Left ventricle myocardium inferior (tissue), 1 donor: ENCODE data around the gene PFKL. TPM values are rescaled to one million over a fixed set of nuclear protein-coding genes. Genes with fewer than 3 reads are reported as not detected.

Experiments used
- DNase-seq: peaks from one replicate; pipeline ENCODE4 v3.0.0-alpha.2; 2020
- H3K27ac ChIP-seq: fragments of 200-600 bp; replicated peaks from 2 replicates; pipeline ENCODE4 v1.8.0; 2021
- H3K27me3 ChIP-seq: fragments of 200-600 bp; 2 replicates; pipeline ENCODE4 v1.8.0; 2021; ENCODE audit warnings: low read depth
- H3K36me3 ChIP-seq: fragments of 200-600 bp; 2 replicates; pipeline ENCODE4 v1.8.0; 2021
- H3K4me1 ChIP-seq: fragments of 200-600 bp; 2 replicates; pipeline ENCODE4 v1.8.0; 2021
- H3K4me3 ChIP-seq: fragments of 200-600 bp; 2 replicates; pipeline ENCODE4 v1.8.0; 2021; ENCODE audit warnings: mild to moderate bottlenecking, moderate library complexity
- H3K9me3 ChIP-seq: fragments of 200-600 bp; replicated peaks from 2 replicates; pipeline ENCODE4 v1.8.0; 2021
- intact Hi-C: fragments of 100-400 bp; cut with micrococcal nuclease; formaldehyde crosslinking; loops from one replicate; pipeline ENCODE4 v1.11.0; 2022
- total RNA-seq: library from RNA; stranded (reverse); fragmentation: NEBNext Ultra II Directional; extraction: Animal tissue kit (Norgen Biotek cat#: 25700); gene quantifications from one replicate; pipeline ENCODE4 v1.2.1, GENCODE V29; 2021
- TF ChIP-seq, protein P1 (sequence below): fragments of 200-600 bp; IDR thresholded peaks from 2 replicates; pipeline ENCODE4 v1.8.0; 2021; ENCODE audit warnings: antibody characterized with exemption, mild to moderate bottlenecking, borderline replicate concordance
- donor health status: DM: no; HTN: yes; CAD: no; lungs with severe emphysema.

The PFKL gene
- total RNA-seq, 1 donor from 2014 or later, result 47.7 TPM

DNA sequence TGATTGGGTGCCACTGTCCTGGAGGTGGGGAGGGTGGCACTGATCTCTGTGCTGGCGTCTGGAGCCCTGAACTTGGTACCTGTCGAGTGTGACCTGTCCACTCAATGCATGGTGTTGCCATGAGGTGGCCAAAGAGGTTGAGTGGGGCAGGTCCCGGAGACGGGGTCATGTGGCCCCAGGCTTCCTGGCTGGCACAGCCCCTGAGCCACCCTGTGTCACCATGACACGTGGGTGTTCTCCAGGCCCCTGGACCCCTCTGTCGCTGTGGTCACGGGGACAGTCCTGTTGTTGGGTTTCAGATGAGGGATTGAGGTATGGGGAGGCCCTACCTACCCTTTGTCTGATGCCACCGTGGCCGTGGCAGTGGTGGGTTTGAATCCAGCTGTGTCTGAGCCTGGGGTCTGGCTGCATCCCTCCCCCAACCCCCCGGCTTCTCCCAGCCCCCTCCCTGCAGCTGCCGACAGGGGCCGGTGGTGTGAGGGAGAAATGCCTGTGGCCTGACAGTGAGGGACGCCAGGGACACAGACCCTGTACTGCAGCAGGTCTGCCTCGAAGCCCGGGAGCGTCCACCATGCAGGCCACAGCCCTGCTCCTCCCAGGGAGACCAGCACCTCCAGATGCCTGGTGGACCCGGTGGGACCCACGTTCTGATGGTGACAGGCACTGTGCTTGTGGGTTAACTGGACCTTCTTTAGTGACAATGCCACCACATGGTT lies 65.6 kb downstream of the PFKL start:
- TF ChIP-seq, protein P1, sequence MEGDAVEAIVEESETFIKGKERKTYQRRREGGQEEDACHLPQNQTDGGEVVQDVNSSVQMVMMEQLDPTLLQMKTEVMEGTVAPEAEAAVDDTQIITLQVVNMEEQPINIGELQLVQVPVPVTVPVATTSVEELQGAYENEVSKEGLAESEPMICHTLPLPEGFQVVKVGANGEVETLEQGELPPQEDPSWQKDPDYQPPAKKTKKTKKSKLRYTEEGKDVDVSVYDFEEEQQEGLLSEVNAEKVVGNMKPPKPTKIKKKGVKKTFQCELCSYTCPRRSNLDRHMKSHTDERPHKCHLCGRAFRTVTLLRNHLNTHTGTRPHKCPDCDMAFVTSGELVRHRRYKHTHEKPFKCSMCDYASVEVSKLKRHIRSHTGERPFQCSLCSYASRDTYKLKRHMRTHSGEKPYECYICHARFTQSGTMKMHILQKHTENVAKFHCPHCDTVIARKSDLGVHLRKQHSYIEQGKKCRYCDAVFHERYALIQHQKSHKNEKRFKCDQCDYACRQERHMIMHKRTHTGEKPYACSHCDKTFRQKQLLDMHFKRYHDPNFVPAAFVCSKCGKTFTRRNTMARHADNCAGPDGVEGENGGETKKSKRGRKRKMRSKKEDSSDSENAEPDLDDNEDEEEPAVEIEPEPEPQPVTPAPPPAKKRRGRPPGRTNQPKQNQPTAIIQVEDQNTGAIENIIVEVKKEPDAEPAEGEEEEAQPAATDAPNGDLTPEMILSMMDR, result no peak
- no peak overlapping the region for H3K27ac ChIP-seq
- DNase-seq, result no peak
- peaks cover 4% of the 10 kb centered on the region for H3K4me1 ChIP-seq
- H3K9me3 ChIP-seq, result peaks cover 25% of the 10 kb centered on the region
- no peaks in the 10 kb centered on the region for H3K36me3 ChIP-seq
- H3K4me3 ChIP-seq, result no peak overlapping the region
- H3K27me3 ChIP-seq, result peaks cover 61% of the 10 kb centered on the region
- intact Hi-C loops, result no loop called here

DNA sequence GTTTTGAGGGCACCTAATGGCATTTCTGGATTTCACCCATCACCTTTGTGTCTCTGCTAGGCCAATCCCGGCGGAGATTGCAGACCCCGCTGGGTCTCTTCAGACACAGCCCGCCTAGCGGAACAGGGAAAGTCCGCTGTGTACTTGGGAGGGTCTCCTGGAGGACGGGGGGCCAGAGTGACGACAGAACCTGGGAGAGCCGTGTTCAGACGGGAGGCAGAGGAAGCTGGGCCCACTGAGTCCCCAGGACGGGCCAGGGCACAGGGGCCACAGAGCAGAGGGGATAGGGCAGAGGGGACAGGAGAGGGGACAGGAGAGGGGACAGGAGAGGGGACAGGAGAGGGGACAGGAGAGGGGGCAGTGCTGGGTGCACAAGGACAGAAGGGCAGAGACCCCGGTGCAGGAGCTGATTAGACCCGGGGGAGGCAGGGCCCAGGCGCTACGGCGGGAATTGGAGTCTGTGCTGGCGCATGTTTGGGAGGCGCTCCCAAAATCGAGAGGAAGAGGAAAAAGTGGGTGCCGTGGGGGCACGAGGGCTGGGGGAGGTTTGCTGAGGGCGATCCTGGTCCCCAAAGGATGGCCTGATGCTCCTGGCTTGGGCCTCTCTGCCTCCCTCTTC lies 66.2 kb downstream of the PFKL start:
- intact Hi-C loops, result no loop called here

DNA sequence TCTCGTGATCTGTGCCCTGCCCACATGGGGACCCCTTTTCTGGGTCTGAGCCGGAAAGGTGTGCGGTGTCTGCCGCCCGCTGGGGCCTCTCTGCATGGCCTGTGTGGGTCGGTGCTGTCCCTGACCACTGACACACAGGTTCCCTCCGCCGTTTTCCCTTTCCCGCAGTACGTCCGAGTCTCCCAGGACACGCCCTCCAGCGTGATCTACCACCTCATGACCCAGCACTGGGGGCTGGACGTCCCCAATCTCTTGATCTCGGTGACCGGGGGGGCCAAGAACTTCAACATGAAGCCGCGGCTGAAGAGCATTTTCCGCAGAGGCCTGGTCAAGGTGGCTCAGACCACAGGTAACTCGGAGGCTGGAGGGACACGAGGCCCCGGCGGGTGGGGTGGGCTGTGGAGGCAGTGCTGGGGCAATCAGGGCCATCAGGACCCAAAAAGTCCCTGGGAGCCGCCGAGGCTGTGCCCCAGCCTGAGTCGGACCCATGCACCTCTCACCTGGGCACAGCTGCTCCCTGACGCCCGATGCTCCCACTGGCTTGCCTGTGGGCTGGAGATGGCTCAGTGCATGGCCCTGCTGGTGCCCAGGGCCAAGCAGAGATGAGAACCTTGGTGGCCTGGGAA lies 66.8 kb downstream of the PFKL start:
- Histone ChIP-seq H3K27me3 (peaks cover 63% of the 10 kb centered on the region), H3K9me3 (peaks cover 25% of the 10 kb centered on the region), H3K36me3 (no peaks in the 10 kb centered on the region), H3K27ac (no peak overlapping the region), H3K4me1 (peaks cover 4% of the 10 kb centered on the region), H3K4me3 (no peak overlapping the region)
- intact Hi-C loops, result no loop called here
- DNase-seq, result no peak
- TF ChIP-seq, protein P1, result no peak

More for the DNA sequence above, 66.2 kb downstream of the PFKL start:
- H3K4me1 ChIP-seq, result peaks cover 4% of the 10 kb centered on the region
- peaks cover 61% of the 10 kb centered on the region for H3K27me3 ChIP-seq
- TF ChIP-seq, protein P1, result no peak
- DNase-seq, result no peak
- H3K9me3 ChIP-seq, result peaks cover 25% of the 10 kb centered on the region
- H3K36me3 ChIP-seq, result no peaks in the 10 kb centered on the region
- no peak overlapping the region for H3K27ac ChIP-seq
- H3K4me3 ChIP-seq, result no peak overlapping the region

DNA sequence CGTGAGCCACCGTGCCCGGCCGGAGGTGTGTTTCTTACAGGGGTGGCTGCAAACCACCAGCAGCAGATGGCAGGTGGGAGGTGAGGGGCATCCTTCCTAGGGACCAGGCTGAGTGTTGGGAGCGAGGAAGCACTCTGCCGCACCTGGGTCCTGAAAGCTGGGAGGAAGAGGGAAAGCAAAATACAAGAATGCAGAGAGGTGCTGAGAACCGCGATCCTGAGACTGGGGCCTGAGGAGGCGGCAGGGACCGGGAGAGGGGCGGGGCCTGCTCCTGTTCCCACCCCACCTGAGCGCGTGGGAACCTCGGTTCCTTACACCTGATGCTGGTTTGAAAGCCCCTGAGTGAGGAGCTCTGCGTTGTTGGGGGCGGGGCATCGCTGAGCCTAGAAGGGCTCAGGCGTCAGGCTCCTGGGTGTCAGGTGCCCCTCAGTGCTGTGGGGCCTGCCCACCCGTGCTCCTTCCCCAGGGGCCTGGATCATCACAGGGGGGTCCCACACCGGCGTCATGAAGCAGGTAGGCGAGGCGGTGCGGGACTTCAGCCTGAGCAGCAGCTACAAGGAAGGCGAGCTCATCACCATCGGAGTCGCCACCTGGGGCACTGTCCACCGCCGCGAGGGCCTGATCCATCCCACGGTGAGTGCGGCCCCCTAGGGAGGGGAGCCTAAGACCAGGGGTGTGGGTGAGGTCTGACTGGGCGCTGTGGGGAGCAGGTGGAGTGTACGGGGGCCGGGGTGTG lies 69.0 kb downstream of the PFKL start:
- Histone ChIP-seq H3K36me3 (no peaks in the 10 kb centered on the region), H3K27ac (no peak overlapping the region), H3K27me3 (peaks cover 80% of the 10 kb centered on the region), H3K4me3 (no peak overlapping the region), H3K4me1 (peaks cover 4% of the 10 kb centered on the region), H3K9me3 (peaks cover 8% of the 10 kb centered on the region)
- no peak for DNase-seq
- TF ChIP-seq, protein P1, result no peak
- intact Hi-C loops, result no loop called here

DNA sequence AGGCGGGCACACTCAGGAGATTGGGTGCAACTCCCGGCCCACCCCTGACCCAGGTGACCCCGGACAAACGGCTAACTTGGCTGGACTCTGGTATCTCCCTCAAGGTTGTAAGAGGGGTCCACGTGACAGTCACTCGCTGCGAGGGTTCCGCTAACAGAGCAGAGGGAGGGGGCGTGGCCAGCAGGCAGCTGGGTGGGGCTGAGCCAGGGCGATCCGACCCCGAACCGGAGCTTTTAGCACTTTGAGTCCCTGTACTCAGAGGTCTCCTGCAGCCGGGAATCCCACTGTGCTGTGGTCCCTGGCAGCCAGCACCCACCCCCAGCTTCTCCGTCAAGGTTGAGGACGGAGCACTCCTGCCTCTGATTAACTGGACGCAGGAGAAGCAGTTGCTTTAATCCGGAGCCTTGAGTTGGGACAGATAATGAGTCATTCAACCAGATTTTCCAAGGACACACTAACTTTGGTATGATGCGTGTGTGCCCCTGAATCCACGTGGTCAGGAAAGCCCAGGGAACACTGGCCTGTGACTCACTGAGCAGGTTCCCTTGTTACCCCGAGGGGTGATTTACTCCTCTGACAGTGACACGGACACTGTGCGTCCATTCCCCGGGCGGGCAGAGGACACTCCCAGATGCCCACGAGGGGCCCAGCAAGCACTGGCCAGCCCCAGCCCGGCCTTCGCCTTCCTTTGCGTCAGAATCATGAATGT lies 70.3 kb downstream of the PFKL start:
- no peak for DNase-seq
- Histone ChIP-seq H3K27ac (no peak overlapping the region), H3K4me3 (peak overlapping the region; percentile 13), H3K27me3 (peaks cover 86% of the 10 kb centered on the region), H3K9me3 (no peaks in the 10 kb centered on the region), H3K36me3 (no peaks in the 10 kb centered on the region), H3K4me1 (peaks cover 4% of the 10 kb centered on the region)
- TF ChIP-seq, protein P1, result no peak
- intact Hi-C loops, result no loop called here
